ENCODE results near the gene RAB8B. TPM values are rescaled to one million over a fixed set of nuclear protein-coding genes. Genes with fewer than 3 reads are reported as not detected.

Gene RAB8B
- total RNA-seq, 1 donor from 2014 or later, result 93.1 TPM

DNA sequence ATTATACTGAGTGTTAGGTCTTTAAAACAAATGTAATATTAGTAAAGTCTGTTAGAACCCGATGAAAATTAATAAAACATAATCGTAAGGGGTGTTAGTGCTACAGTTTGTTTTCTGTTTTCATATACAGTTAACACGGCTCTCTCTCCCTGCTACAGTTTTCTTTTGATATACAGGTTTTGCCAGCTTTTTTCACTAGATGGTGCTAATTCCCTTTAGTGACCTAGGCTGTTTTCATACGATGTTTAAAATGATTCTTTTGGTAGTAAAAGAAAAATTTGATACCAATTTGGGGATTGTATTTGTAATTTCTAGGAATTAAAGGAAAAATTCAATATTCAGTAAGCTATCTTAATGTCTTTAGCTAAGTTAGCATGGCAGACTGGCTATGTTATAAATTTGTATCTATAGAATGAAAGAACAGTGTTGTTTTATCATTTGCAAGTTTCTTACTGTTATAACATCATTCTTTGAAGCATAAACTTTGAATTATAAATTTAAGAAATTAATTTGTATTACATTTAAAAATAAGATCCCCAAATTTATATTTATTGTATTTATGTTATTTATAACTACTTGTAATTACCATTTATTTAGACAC, 99.5 kb downstream of the RAB8B start:
- Mint-ChIP-seq H3K27me3 (no peaks in the 10 kb centered on the region), H3K4me1 (peaks cover 15% of the 10 kb centered on the region)
- DNase-seq, result no peak

DNA sequence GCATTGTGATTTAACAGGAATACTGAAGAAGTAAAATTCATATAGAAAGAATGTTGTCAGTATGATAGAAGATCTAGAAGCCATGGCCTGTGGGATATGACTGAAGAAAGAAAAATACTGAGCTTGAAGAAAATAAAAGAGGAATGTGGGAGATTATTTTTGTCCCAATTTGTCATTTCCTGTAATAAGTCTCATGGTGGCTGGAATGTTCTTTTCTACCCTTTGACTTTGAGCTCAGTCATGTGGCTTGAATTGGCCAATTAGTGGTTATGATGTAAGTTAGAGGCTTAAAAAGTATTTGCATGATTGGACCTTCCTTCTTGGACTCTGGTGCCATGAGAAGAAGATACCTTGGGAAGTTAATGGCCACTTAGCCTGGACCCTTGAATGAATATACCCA, 102.1 kb downstream of the RAB8B start:
- no peak for TF ChIP-seq CTCF (IDR thresholded peaks at IDR 0.05)
- Mint-ChIP-seq H3K27me3 (no peaks in the 10 kb centered on the region), H3K9me3 (no peaks in the 10 kb centered on the region), H3K36me3 (ENCODE audit: low read depth) (peaks cover 55% of the 10 kb centered on the region), H3K4me1 (peaks cover 19% of the 10 kb centered on the region), H3K4me3 (no peak overlapping the region), H3K27ac (no peak overlapping the region)
- POLR2A ChIA-PET, result interaction anchor here (0.8 kb wide), 1 partner anchor 14 kb away, joined by 5 read pairs; the partner anchor contains the start of gene APH1B
- CTCF ChIA-PET, result interaction anchor here (1.1 to 5.9 kb wide), 3 partner anchors 110 to 125 kb away, joined by 3 to 56 read pairs (median 9); no protein-coding TSS in a partner anchor
- DNase-seq (no peak), ATAC-seq (ENCODE audit: low read depth) (no peak)
- intact Hi-C loops (cut with micrococcal nuclease), result no loop called here

More for the DNA sequence above, 99.5 kb downstream of the RAB8B start:
- Mint-ChIP-seq H3K9me3 (no peaks in the 10 kb centered on the region), H3K27ac (no peak overlapping the region), H3K4me3 (no peak overlapping the region), H3K36me3 (ENCODE audit: low read depth) (peaks cover 48% of the 10 kb centered on the region)
- TF ChIP-seq CTCF (IDR thresholded peaks at IDR 0.05), result no peak
- intact Hi-C loops (cut with micrococcal nuclease), result loop anchor here (1.0 to 10.0 kb wide), 3 partner anchors 114 to 316 kb away; no protein-coding TSS in a partner anchor
- ATAC-seq (ENCODE audit: low read depth), result peak; percentile 45
- ChIA-PET POLR2A (no interaction called here), CTCF (interaction anchor here (0.7 to 5.9 kb wide), 8 partner anchors 97 to 217 kb away, joined by 3 to 56 read pairs (median 4); no protein-coding TSS in a partner anchor)

DNA sequence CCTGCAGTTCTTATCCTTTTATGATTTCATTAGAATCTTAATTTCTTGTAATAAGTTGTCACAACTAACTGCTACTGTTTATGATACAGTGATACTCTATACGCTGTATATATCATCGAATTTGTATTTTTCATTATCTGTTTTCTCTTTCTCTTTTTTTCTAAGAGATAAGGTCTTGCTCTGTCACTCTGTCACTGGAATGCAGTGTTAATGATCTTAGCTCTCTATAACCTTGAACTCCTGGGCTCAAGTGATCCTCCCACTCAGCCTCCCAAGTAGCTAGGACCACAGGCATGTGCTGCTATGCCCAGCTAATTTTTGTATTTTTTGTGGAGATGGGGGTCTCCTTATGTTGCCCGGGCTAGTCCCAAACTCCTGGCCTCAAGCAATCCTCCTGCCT, 102.8 kb downstream of the RAB8B start:
- no peak overlapping the region for H3K4me3 Mint-ChIP-seq
- POLR2A ChIA-PET, result interaction anchor here (0.6 kb wide), 1 partner anchor 14 kb away, joined by 3 read pairs; no protein-coding TSS in a partner anchor
- peaks cover 52% of the 10 kb centered on the region for H3K36me3 Mint-ChIP-seq (ENCODE audit: low read depth)
- H3K27ac Mint-ChIP-seq, result peak overlapping the region; percentile 24
- no peaks in the 10 kb centered on the region for H3K9me3 Mint-ChIP-seq
- CTCF ChIA-PET, result interaction anchor here (5.9 kb wide), 1 partner anchor 110 kb away, joined by 56 read pairs; no protein-coding TSS in a partner anchor
- intact Hi-C loops (cut with micrococcal nuclease), result no loop called here
- no peak for TF ChIP-seq CTCF (IDR thresholded peaks at IDR 0.05)
- ATAC-seq (ENCODE audit: low read depth) (no peak), DNase-seq (no peak)
- H3K27me3 Mint-ChIP-seq, result no peaks in the 10 kb centered on the region
- peaks cover 19% of the 10 kb centered on the region for H3K4me1 Mint-ChIP-seq

DNA sequence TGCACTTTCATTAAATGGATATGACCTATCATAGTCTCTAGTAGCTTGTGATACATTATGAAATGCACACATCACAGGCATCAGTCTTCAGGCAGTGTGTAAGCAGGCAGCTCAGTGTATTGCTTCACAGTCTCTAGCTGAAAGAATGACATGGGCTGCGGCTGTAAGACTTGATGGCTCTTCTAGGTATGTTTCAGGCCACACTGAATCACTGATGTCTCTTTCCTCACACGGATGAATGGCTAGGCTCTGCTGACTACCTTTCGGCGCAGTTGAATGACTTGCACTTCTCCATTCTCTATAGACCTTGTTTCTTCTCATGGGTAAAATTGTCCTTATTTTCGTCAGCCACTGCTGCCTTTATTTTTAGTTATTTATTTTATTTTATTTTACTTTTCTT, 103.4 kb downstream of the RAB8B start:
- H3K4me1 Mint-ChIP-seq, result peaks cover 19% of the 10 kb centered on the region
- POLR2A ChIA-PET, result interaction anchor here (0.6 to 0.8 kb wide), 3 partner anchors 13 to 146 kb away, joined by 3 to 4 read pairs (median 3); no protein-coding TSS in a partner anchor
- H3K27me3 Mint-ChIP-seq, result no peaks in the 10 kb centered on the region
- CTCF ChIA-PET, result interaction anchor here (5.9 kb wide), 1 partner anchor 109 kb away, joined by 56 read pairs; no protein-coding TSS in a partner anchor
- peaks cover 52% of the 10 kb centered on the region for H3K36me3 Mint-ChIP-seq (ENCODE audit: low read depth)
- H3K27ac Mint-ChIP-seq, result peak overlapping the region; percentile 24
- intact Hi-C loops (cut with micrococcal nuclease), result no loop called here
- H3K9me3 Mint-ChIP-seq, result no peaks in the 10 kb centered on the region
- no peak for TF ChIP-seq CTCF (IDR thresholded peaks at IDR 0.05)
- DNase-seq (no peak), ATAC-seq (ENCODE audit: low read depth) (peak; percentile 90)
- no peak overlapping the region for H3K4me3 Mint-ChIP-seq

DNA sequence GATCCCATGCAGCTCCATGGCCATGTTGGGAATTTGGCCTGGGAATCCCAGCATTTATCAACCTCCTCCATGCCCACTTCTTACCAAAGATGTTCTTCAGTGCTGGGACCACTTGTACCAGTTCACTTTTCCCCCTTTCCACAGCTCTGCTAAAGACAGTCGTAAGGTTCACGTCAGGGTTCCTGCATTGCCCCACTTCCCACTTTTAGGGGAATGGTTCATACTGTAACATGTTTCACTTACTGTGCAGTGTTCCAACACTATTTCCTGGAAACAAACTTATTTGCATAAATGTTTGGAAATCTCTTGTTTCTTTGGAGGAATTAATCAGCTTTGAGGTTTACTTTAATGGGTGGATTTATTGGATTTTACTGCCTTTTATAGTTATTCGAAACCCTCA, 105.0 kb downstream of the RAB8B start:
- H3K27me3 Mint-ChIP-seq, result no peaks in the 10 kb centered on the region
- H3K4me1 Mint-ChIP-seq, result peaks cover 13% of the 10 kb centered on the region
- ChIA-PET POLR2A (no interaction called here), CTCF (interaction anchor here (1.0 kb wide), 1 partner anchor 108 kb away, joined by 3 read pairs; no protein-coding TSS in a partner anchor)
- H3K27ac Mint-ChIP-seq, result no peak overlapping the region
- no peaks in the 10 kb centered on the region for H3K9me3 Mint-ChIP-seq
- no peak for DNase-seq
- H3K36me3 Mint-ChIP-seq (ENCODE audit: low read depth), result peaks cover 56% of the 10 kb centered on the region
- intact Hi-C loops (cut with micrococcal nuclease), result no loop called here
- ATAC-seq (ENCODE audit: low read depth), result no peak
- TF ChIP-seq CTCF (IDR thresholded peaks at IDR 0.05), result no peak
- no peak overlapping the region for H3K4me3 Mint-ChIP-seq
